G401.6 (cell line): ENCODE measurements around the gene TSPEAR.
A peak's percentile ranks its signal among the peaks of the same experiment; 100 is the strongest.

Source experiments
- FAIRE-seq: peaks from 2 replicates; lab custom pipeline; 2012; peaks lifted over from hg19 to GRCh38; lab: Jason Lieb, UNC

Gene TSPEAR

GRCh38 chr21:44500111-44500510 lies 211.3 kb downstream of the TSPEAR start:
- no peak for FAIRE-seq

DNA sequence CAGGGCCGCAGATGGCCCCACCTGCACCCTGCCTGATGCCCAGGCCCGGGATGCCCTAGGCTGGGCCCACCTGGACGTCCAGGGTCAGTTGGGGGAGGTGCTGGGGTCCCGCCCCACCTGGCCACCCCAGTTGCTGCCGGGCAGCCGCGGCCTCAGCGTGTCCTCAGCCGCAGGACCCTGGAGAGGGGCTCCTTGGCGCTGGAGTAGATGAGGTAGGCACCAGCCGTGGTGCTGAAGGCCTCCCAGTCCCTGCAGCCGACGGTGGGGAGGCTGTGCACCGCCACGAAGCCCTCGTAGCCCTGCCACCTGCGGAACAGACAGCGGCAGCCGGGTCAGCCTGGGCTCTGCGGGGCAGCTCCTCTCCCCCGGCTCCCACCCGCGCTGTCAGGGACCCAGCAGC lies 211.7 kb downstream of the TSPEAR start:
- no peak for FAIRE-seq

- no peak for FAIRE-seq
Measured at GRCh38 chr21:44499211-44499560, 212.2 kb downstream of the TSPEAR start.

- no peak for FAIRE-seq
Measured at GRCh38 chr21:44498280-44499210, 212.8 kb downstream of the TSPEAR start.

DNA sequence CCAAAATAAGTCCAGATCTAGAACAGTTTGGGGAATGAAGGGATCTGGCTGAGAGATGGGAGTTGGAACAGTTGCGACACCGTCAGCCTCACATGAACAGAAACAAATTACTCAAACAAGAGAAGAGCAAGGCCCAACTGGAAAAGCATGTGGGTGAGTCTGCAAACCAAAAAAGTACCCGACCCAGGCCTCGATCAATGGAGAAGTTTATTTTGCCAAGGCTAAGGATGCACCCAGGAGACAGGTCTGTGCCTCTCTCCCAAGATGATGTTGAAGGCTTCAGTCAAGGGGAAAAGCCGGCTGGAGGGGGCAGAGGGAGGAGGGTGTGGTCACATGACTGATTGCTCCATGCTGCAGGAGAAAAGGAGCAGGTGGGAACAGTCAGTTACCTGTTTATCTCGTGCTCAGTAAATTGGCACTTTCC lies 213.7 kb downstream of the TSPEAR start:
- no peak for FAIRE-seq

DNA sequence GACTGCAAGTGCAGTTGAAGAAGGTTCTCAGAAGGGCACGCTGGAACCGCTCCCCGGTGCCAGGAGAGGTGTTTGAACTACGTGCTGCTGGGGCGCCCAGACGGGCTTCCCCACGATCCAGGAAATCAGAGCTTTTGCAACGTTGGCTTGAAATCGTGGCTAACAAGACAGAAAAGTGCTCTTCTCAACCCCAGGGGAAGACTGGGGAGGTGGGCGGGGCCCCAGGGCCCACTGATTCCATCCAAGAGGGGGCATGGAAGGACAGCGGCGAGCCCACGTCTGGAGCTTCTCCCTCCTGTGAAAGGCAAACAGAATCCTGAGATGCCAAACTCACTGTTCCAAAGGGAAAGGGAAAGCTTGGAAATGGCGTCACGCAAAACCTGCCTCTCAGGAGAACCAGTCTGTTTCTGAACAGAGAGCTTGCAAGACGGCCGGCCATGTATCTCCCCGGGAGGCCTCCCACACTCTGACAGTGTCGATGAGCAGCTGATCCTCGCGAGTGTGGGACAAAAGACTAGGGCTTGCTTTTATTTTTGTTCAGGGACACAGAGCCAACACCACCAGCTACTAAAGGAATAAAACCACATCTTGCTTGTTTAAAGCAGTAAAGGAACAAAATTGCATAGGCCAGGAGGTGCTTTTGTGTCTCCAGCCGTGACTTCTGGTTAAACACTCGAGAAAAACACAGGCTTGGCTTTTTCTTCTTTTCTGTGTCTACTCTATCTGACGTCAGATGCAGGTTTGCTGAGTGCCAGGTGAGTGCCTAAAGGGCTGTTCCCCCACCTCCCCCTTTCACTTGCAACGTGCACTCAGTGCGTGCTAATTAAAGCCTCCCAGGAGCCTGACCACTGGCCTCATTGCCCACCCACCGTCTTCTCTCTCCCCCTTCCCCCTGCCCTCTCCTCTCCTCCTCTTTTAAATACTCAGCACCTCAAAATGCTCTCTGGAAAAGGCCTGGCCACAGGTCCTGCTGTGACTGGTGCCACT lies 214.5 kb downstream of the TSPEAR start:
- no peak for FAIRE-seq

DNA sequence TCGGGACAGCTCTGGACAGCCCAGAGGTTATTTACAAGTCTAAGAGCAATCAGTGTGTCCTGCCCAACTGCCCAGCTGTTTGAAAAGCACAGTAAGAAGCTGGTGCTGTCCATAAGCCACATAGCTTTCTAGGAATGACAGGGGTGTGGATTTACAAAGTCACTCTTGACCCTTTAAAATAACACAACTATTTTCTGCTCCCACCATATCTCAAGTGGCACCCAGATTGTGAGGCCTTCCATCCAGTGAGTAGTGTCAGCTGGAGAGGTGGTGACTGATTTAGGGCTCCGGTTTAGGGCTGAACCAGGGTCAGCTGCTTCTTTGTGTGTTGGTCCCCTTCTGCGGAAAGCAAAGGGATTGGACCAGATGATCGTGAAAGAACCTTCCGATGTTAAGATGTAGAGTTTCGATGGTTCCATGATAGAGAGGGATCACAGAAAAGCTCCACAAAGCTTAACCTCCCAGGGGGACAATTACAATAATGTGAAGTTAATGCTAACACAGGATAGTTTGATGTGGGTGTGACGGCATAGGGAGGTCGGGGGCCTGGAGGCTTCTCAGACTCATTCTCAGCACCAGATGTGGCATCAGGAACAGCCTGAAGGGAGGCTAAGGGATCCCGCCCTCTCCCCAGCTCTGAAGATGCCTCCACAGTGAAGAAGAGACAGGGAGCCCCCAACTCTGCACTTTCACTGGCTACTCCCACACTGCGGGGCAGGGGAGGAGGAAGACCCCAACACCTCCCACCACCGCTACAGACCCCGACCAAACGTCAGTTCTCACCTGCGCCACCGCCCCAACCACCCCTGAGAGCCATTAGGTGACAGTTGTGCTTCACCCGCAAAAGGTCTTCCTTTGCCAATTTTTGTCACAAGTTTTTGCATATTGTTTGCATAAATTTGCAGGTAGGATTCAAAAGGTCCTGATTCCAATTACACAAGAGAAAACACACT lies 215.5 kb downstream of the TSPEAR start:
- no peak for FAIRE-seq

DNA sequence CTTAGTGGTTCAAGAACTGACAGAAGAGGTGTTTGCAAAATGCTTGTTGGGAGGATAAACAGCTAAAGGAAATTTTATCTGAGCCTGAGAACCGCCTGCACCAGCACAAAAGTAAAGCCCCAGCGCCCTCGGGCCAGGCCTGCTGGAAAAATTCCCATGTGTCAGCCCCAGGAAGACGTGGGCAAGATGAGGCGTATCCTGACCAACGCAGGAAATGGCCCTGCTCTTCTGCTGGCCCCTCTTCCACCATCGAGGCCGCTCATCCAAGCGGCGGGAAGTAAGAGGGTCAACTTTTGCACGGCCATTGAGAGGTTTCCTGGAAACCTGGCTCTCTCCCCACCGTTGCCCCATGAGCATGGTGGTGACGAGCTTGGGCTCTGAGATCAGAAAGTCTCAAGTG lies 216.4 kb downstream of the TSPEAR start:
- no peak for FAIRE-seq

GRCh38 chr21:44494418-44494817 lies 217.0 kb downstream of the TSPEAR start:
- FAIRE-seq: no peak

GRCh38 chr21:44492567-44493385 lies 218.6 kb downstream of the TSPEAR start:
- no peak for FAIRE-seq

DNA sequence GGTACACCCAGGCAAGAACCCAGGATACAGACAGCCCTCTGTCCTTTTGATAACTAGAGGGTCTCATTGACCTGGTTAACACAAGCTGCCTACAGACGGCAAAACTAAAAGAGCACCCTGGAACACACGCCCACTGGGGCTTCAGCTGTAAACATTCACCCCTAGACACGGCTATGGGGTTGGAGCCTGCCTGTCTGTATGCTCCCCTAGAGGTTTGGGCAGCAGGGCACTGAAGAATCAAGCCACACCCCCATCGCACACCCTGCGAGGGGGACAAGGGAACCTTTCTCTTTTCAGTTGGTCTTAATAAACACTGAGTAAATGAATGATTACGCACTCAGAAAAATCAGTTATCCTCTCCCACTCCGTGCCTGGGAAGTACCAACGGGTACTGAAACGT lies 220.6 kb downstream of the TSPEAR start:
- FAIRE-seq: no peak

DNA sequence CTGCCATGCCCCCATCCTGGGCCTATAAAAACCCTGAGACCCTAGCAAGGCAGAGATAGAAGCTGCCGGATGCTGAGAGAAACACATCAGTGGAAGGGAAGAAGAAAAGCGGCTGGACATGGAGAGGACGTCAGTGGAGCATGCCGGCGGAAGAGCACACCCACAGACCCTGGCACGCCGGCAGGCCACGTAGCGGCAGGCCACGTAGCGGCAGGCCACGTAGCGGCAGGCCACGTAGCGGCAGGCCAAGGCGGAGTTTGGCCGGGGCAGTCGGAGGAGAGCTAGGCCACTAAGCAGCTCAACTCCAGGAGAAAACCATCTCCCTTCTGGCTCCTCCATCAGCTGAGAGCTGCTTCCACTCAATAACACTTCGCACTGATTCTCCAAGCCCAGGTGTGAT lies 221.0 kb downstream of the TSPEAR start:
- no peak for FAIRE-seq

DNA sequence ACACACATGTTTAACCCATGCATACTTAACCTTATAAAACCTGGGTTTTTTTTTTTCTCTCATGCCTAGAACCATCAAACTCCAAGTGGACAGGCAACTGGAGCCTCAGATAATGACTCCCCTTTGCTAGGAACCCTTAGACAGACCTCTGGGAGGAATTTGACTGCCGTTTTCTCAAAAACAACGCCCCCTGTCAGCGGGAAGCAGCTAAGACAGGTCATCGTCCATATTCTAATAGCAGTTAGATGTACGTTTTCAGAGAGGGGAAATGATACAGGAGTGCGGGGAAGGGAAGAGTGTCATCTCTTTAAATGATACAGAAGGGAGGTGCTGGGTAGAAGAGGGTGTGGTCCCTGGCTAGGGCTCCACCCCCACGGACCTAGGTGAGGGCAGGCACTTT lies 221.4 kb downstream of the TSPEAR start:
- no peak for FAIRE-seq

- peak; percentile 33 for FAIRE-seq
Measured at GRCh38 chr21:44487831-44488230, 223.5 kb downstream of the TSPEAR start.

DNA sequence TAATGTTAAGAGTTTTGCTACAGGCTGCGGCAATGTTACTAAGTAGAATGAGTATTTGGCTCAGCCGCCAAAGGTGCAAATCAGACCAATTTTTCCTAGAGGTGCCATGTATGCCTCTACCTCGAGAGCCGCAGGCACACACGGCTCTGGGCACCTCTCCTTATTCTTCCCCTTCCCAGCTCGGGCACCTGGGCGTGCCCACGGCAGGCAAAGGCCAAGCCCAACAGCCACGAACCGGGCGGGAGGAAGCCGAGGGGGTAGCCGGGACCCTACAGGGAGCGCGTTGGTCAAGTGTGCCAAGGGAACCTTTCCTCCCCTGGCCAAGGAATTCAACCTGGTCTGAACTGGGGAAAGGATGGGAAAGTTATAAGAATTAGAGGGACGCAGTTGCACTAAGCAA lies 225.1 kb downstream of the TSPEAR start:
- no peak for FAIRE-seq

GRCh38 chr21:44485796-44486195 lies 225.6 kb downstream of the TSPEAR start:
- no peak for FAIRE-seq

DNA sequence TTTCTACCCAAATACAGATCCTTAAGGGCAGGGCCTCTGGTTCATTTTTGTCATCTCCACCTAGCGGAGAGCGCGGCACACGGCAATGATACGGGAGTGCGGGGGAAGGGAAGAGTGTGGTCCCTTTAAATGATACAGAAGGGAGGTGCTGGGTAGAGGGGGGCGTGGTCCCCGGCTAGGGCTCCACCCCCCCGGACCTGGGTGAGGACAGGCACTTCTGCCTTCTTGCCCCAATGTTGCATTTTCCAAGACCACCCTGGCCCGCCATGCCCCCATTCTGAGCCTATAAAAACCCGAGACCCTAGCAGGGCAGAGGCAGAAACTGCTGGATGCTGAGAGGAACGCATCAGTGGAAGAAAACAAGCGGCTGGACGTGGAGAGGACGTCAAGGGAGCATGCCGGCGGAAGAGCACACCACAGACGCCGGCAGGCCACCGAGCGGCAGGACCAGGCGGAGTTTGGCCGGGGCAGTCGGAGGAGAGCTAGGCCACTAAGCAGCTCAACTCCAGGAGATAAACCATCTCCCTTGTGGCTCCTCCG lies 226.0 kb downstream of the TSPEAR start:
- FAIRE-seq: no peak

DNA sequence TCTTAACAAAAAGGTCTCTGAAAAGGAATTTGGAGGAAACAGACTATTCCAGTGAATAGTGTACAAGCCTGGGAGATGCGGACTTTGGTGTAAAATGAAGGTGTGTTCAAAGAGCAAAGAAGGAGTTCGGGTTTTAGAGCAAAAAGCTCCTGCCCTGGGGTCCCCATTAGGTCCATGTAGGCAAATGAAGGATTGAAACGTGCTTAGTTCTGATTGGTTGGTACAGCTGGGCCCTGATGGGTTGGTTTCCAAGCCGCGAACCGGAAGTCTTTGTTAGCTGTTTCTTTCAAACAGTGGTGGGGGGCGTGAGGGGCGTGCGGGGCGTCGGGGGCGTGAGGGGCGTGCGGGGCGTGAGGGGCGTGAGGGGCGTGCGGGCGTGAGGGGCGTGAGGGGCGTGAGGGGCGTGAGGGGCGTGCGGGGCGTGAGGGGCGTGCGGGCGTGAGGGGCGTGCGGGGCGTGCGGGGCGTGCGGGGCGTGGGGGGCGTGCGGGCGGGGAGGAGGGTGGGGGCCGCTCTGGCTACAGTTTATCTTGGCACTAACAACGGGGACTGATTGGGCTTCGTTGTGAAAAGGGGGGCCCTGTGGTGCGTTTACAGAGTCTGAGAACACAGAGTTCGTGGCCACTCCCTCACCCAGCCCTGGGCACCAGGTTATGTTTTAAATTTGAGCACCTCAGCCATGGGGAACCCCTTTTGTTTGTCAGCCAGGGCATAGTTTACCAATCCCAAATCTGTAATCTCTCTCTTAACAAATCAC lies 226.7 kb downstream of the TSPEAR start:
- FAIRE-seq: no peak

- FAIRE-seq: no peak
Measured at GRCh38 chr21:44483288-44484237, 227.8 kb downstream of the TSPEAR start.
